ENCODE data around the gene PHF13.

DNA sequence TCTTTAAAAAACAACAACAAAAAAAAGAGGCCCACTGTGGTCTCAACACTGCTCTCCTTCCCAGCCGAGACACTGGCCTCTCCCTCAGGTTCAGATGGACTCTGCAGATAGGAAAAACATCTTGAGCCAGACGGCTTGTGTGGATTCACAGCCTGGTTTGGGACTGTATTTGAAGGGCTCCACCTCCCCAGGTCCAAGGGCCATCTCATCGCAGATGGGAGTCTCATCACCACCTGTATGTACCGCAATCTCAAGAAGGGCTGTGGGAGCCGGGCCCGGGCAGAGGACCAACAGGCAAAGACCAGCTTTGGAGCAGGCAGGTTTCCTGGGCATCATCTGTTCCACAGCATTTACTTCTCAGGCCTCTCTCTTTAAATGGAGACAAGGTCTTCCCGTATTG is 23.5 kb upstream of the PHF13 start:
- no peak for TF ChIP-seq CTCF (IDR thresholded peaks at IDR 0.05)
- TF ChIP-seq POLR2A (IDR thresholded peaks at IDR 0.05) = no peak
- no peak for TF ChIP-seq POLR2AphosphoS5 (IDR thresholded peaks at IDR 0.05)

Measured in prostate gland (tissue), 2 donors.